HEK293 (cell line): ENCODE results near the gene PAPSS1.

Experiments
- CTCF ChIA-PET: fragments of 350-600 bp; formaldehyde crosslinking; extraction: SDS; loops from one replicate; lab custom pipeline; 2021; ENCODE audit warnings: antibody characterized with exemption; lab: Yijun Ruan, JAX
- POLR2A ChIA-PET: fragments of 300-600 bp; formaldehyde crosslinking; extraction: SDS; loops from one replicate; lab custom pipeline; 2020; ENCODE audit warnings: antibody characterized with exemption, inconsistent platforms; lab: Yijun Ruan, JAX
- H3K27ac ChIP-seq: fragments of 200-500 bp; sonication (Bioruptor generic); 2 replicates; pipeline ENCODE4 v1.5.1; 2014; ENCODE audit warnings: low read depth, low read length, control low read depth, inconsistent platforms; ENCODE audit errors: extremely low read depth
- H3K36me3 ChIP-seq, 2 experiments: fragments of 200-500 bp in 1 of 2; sonication (Bioruptor generic) in 1 of 2; 1 replicate in 1 of 2; 2 replicates in 1 of 2; pipeline ENCODE4 v1.5.1; 2014 to 2017; ENCODE audit warnings: inconsistent platforms in 2 of 2, low read length in 2 of 2; ENCODE audit not compliant: control insufficient read depth in 2 of 2, insufficient read depth in 1 of 2
- H3K4me1 ChIP-seq: fragments of 200-500 bp; sonication (Bioruptor generic); 2 replicates; pipeline ENCODE4 v1.5.1; 2014; ENCODE audit warnings: mild to moderate bottlenecking, low read length, inconsistent platforms; ENCODE audit not compliant: control insufficient read depth, insufficient read depth
- H3K4me3 ChIP-seq: 2 replicates; pipeline ENCODE4 v1.5.1; 2011; ENCODE audit warnings: low read depth, mild to moderate bottlenecking, control low read depth, low read length, moderate library complexity
- H3K9me3 ChIP-seq: fragments of 200-500 bp; sonication (Bioruptor generic); 2 replicates; pipeline ENCODE4 v1.5.1; 2014; ENCODE audit warnings: low read depth, low read length, inconsistent platforms; ENCODE audit not compliant: control insufficient read depth, insufficient read depth
- BCL11B ChIP-seq: fragments of 450-650 bp; formaldehyde crosslinking; IDR thresholded peaks from 2 replicates; pipeline ENCODE4 v1.5.1; 2016; ENCODE audit warnings: low read depth, missing biosample characterization, missing genetic modification characterization
- GFI1B ChIP-seq: fragments of 450-650 bp; formaldehyde crosslinking; IDR thresholded peaks from 2 replicates; pipeline ENCODE4 v1.5.1; 2016; ENCODE audit warnings: missing biosample characterization, missing genetic modification characterization
- GLIS1 ChIP-seq: fragments of 450-650 bp; formaldehyde crosslinking; IDR thresholded peaks from 2 replicates; pipeline ENCODE4 v1.5.1; 2016; ENCODE audit warnings: missing biosample characterization, missing genetic modification characterization
- HOXA7 ChIP-seq: sonication (generic); formaldehyde crosslinking; IDR thresholded peaks from 2 replicates; pipeline ENCODE4 v1.8.1; 2022; ENCODE audit warnings: missing genetic modification reagents, borderline replicate concordance
- HOXC10 ChIP-seq: sonication (generic); formaldehyde crosslinking; IDR thresholded peaks from 2 replicates; pipeline ENCODE4 v1.8.1; 2023; ENCODE audit warnings: mild to moderate bottlenecking, missing genetic modification reagents
- KLF1 ChIP-seq: fragments of 450-650 bp; formaldehyde crosslinking; IDR thresholded peaks from 2 replicates; pipeline ENCODE4 v1.5.1; 2016; ENCODE audit warnings: missing biosample characterization, missing genetic modification characterization
- KLF9 ChIP-seq: fragments of 450-650 bp; formaldehyde crosslinking; IDR thresholded peaks from 2 replicates; pipeline ENCODE4 v1.5.1; 2016; ENCODE audit warnings: missing biosample characterization, missing genetic modification characterization, low read depth
- OSR2 ChIP-seq: fragments of 450-650 bp; formaldehyde crosslinking; IDR thresholded peaks from 2 replicates; pipeline ENCODE4 v1.5.1; 2016; ENCODE audit warnings: missing biosample characterization, missing genetic modification characterization
- OVOL3 ChIP-seq: fragments of 450-650 bp; formaldehyde crosslinking; IDR thresholded peaks from 2 replicates; pipeline ENCODE4 v1.5.1; 2016; ENCODE audit warnings: missing biosample characterization, missing genetic modification characterization
- SCRT2 ChIP-seq: fragments of 450-650 bp; formaldehyde crosslinking; IDR thresholded peaks from 2 replicates; pipeline ENCODE4 v1.5.1; 2016; ENCODE audit warnings: missing biosample characterization, missing genetic modification characterization
- ZIC2 ChIP-seq: fragments of 450-650 bp; formaldehyde crosslinking; IDR thresholded peaks from 2 replicates; pipeline ENCODE4 v1.5.1; 2016; ENCODE audit warnings: missing biosample characterization, missing genetic modification characterization
- ZNF114 ChIP-seq: fragments of 450-650 bp; formaldehyde crosslinking; IDR thresholded peaks from 2 replicates; pipeline ENCODE4 v1.5.0; 2017; ENCODE audit warnings: missing biosample characterization, missing genetic modification characterization
- ZNF169 ChIP-seq: fragments of 450-650 bp; formaldehyde crosslinking; IDR thresholded peaks from 2 replicates; pipeline ENCODE4 v1.5.1; 2016; ENCODE audit warnings: missing biosample characterization, missing genetic modification characterization
- ZNF184 ChIP-seq: fragments of 450-650 bp; IDR thresholded peaks from 2 replicates; pipeline ENCODE4 v1.5.1; 2018; ENCODE audit warnings: missing biosample characterization, mild to moderate bottlenecking, missing genetic modification characterization
- ZNF202 ChIP-seq: fragments of 450-650 bp; formaldehyde crosslinking; IDR thresholded peaks from 2 replicates; pipeline ENCODE4 v1.5.1; 2016; ENCODE audit warnings: missing biosample characterization, missing genetic modification characterization, borderline replicate concordance
- ZNF214 ChIP-seq: fragments of 450-650 bp; formaldehyde crosslinking; IDR thresholded peaks from 2 replicates; pipeline ENCODE4 v1.5.1; 2017; ENCODE audit warnings: missing biosample characterization, mild to moderate bottlenecking, missing genetic modification characterization, borderline replicate concordance
- ZNF350 ChIP-seq: fragments of 450-650 bp; formaldehyde crosslinking; IDR thresholded peaks from 2 replicates; pipeline ENCODE4 v1.5.0; 2017; ENCODE audit warnings: missing biosample characterization, mild to moderate bottlenecking, missing genetic modification characterization
- ZNF354C ChIP-seq: fragments of 450-650 bp; formaldehyde crosslinking; IDR thresholded peaks from 2 replicates; pipeline ENCODE4 v1.5.1; 2016; ENCODE audit warnings: missing biosample characterization, missing genetic modification characterization, low read depth, borderline replicate concordance
- ZNF394 ChIP-seq: fragments of 450-650 bp; formaldehyde crosslinking; IDR thresholded peaks from 2 replicates; pipeline ENCODE4 v1.5.1; 2016; ENCODE audit warnings: missing biosample characterization, missing genetic modification characterization, mild to moderate bottlenecking, moderate library complexity, borderline replicate concordance
- ZNF433 ChIP-seq: fragments of 450-650 bp; formaldehyde crosslinking; IDR thresholded peaks from 2 replicates; pipeline ENCODE4 v1.5.1; 2016; ENCODE audit warnings: missing biosample characterization, missing genetic modification characterization, low read depth
- ZNF473 ChIP-seq: fragments of 450-650 bp; formaldehyde crosslinking; IDR thresholded peaks from 2 replicates; pipeline ENCODE4 v1.5.1; 2017; ENCODE audit warnings: missing biosample characterization, missing genetic modification characterization
- ZNF561 ChIP-seq: fragments of 450-650 bp; IDR thresholded peaks from 2 replicates; pipeline ENCODE4 v1.5.1; 2018; ENCODE audit warnings: missing biosample characterization, missing genetic modification characterization, borderline replicate concordance
- ZNF701 ChIP-seq: fragments of 450-650 bp; formaldehyde crosslinking; IDR thresholded peaks from 2 replicates; pipeline ENCODE4 v1.5.1; 2016; ENCODE audit warnings: missing biosample characterization, missing genetic modification characterization
- ZNF791 ChIP-seq: fragments of 450-650 bp; formaldehyde crosslinking; IDR thresholded peaks from 2 replicates; pipeline ENCODE4 v1.5.1; 2016; ENCODE audit warnings: missing biosample characterization, missing genetic modification characterization
- ZXDB ChIP-seq: fragments of 450-650 bp; formaldehyde crosslinking; IDR thresholded peaks from 2 replicates; pipeline ENCODE4 v1.5.1; 2016; ENCODE audit warnings: missing biosample characterization, missing genetic modification characterization
- TF ChIP-seq, protein P1 (sequence below): fragments of 450-650 bp; formaldehyde crosslinking; IDR thresholded peaks from 2 replicates; pipeline ENCODE4 v1.5.1; 2016; ENCODE audit warnings: missing biosample characterization, missing genetic modification characterization
- TF ChIP-seq, protein P2 (sequence below): fragments of 450-650 bp; formaldehyde crosslinking; optimal IDR thresholded peaks from 2 replicates; pipeline ENCODE3; 2016; ENCODE audit warnings: missing biosample characterization, mild to moderate bottlenecking, missing genetic modification characterization
- TF ChIP-seq, protein P3 (sequence below): fragments of 450-650 bp; formaldehyde crosslinking; IDR thresholded peaks from 2 replicates; pipeline ENCODE4 v1.5.1; 2017; ENCODE audit warnings: missing biosample characterization, missing genetic modification characterization
- TF ChIP-seq, protein P4 (sequence below): fragments of 450-650 bp; IDR thresholded peaks from 2 replicates; pipeline ENCODE4 v1.5.1; 2018; ENCODE audit warnings: missing biosample characterization, mild to moderate bottlenecking, missing genetic modification characterization

PAPSS1 gene

DNA sequence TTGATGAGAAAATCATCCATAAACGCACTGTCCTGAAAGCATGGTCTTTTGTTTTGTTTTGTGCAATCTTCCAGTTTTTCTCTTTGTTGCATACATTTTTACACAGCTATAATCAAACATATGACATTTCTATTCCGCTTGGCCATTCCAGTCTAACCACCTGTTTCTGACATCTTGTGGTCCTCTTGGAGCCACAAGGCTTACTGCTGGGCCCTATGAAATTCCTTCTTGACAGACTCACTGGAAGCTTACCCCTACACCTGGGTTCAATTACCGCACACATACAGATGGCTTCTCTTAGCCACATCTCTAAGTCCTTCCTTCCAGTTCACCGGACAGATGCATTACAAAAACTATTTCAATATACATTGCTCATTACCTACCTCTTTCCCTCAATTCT is 72.4 kb downstream of the PAPSS1 start:
- ChIA-PET POLR2A (no interaction called here), CTCF (no interaction called here)
- Histone ChIP-seq H3K9me3 (no peaks in the 10 kb centered on the region), H3K36me3 (peaks cover 0 to 25% of the 10 kb centered on the region in 2 experiments; a peak in 1 of 3 replicates), H3K4me3 (no peak overlapping the region), H3K27ac (no peak overlapping the region), H3K4me1 (no peaks in the 10 kb centered on the region)
- TF ChIP-seq ZNF791 (tag by site-specific recombination) (no peak), ZNF114 (tag by site-specific recombination) (no peak)

DNA sequence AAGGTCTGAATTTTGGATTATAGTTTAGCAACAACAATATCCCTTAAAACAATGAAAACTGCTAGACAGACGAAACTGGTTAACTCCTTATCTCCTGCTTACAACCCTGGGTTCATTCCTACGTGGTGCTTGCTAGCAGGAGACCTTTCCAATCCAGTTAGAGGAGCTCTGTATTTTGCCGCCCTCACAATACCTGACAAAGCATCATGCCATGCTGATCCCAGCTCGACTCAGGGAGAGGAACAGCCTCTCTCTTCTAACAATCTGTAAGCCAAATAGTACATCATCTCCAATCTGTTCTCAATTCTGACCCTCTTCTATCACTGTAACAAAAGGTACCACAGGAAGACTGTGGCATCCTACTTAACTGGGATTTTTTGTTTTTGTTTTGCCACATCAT is 74.4 kb downstream of the PAPSS1 start:
- H3K36me3 ChIP-seq: peaks cover 0 to 15% of the 10 kb centered on the region in 2 experiments; a peak in 1 of 3 replicates
- H3K4me1 ChIP-seq: no peaks in the 10 kb centered on the region
- POLR2A ChIA-PET: no interaction called here
- TF ChIP-seq, protein P1, sequence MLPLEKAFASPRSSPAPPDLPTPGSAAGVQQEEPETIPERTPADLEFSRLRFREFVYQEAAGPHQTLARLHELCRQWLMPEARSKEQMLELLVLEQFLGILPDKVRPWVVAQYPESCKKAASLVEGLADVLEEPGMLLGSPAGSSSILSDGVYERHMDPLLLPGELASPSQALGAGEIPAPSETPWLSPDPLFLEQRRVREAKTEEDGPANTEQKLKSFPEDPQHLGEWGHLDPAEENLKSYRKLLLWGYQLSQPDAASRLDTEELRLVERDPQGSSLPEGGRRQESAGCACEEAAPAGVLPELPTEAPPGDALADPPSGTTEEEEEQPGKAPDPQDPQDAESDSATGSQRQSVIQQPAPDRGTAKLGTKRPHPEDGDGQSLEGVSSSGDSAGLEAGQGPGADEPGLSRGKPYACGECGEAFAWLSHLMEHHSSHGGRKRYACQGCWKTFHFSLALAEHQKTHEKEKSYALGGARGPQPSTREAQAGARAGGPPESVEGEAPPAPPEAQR (tag by site-specific recombination): no peak
- no peak for TF ChIP-seq ZNF354C (tag by site-specific recombination)
- no peak for TF ChIP-seq ZNF184 (tag by site-specific recombination)
- no peak for TF ChIP-seq GFI1B (tag by site-specific recombination)
- TF ChIP-seq ZNF701 (tag by site-specific recombination): no peak
- no peak for TF ChIP-seq OVOL3 (tag by site-specific recombination)
- no peak for TF ChIP-seq KLF1 (tag by site-specific recombination)
- TF ChIP-seq KLF9: no peak
- no peak for TF ChIP-seq BCL11B (tag by site-specific recombination)
- no peak for TF ChIP-seq OSR2
- no peak for TF ChIP-seq HOXC10
- no peak for TF ChIP-seq ZIC2 (tag by site-specific recombination)
- no peak for TF ChIP-seq HOXA7 (CRISPR knock-in tag)
- TF ChIP-seq ZNF473 (tag by site-specific recombination): no peak
- no peak for TF ChIP-seq ZNF394
- TF ChIP-seq, protein P2, sequence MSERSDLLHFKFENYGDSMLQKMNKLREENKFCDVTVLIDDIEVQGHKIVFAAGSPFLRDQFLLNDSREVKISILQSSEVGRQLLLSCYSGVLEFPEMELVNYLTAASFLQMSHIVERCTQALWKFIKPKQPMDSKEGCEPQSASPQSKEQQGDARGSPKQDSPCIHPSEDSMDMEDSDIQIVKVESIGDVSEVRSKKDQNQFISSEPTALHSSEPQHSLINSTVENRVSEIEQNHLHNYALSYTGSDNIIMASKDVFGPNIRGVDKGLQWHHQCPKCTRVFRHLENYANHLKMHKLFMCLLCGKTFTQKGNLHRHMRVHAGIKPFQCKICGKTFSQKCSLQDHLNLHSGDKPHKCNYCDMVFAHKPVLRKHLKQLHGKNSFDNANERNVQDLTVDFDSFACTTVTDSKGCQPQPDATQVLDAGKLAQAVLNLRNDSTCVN (tag by site-specific recombination): no peak
- TF ChIP-seq ZNF169 (tag by site-specific recombination): no peak
- H3K4me3 ChIP-seq: no peak overlapping the region
- CTCF ChIA-PET: no interaction called here
- H3K27ac ChIP-seq: no peak overlapping the region
- H3K9me3 ChIP-seq: no peaks in the 10 kb centered on the region

DNA sequence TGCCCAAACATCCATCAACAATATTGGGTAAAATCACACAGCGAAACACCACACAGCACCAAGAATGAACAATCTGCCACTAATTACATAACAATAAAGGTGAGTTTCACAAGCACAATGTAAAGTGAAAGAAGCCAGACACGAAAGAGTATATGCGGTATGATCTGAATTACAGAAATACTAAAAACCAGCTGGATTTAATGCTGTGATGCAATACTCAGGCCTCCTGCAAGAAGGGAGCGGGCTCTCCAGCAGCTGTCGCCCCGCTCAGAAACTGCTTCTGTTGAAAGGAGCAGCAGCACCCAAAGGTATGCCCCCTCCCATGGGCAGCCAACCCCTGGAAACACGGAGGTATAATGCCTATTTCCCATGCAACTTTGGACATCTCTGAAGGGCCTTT is 77.0 kb downstream of the PAPSS1 start:
- Histone ChIP-seq H3K4me1 (no peaks in the 10 kb centered on the region), H3K4me3 (no peak overlapping the region), H3K27ac (no peak overlapping the region), H3K36me3 (peaks cover 0 to 15% of the 10 kb centered on the region in 2 experiments; a peak in 1 of 3 replicates), H3K9me3 (no peaks in the 10 kb centered on the region)
- ChIA-PET CTCF (no interaction called here), POLR2A (no interaction called here)
- TF ChIP-seq SCRT2 (tag by site-specific recombination) (no peak), ZXDB (tag by site-specific recombination) (no peak), ZNF561 (no peak), ZNF214 (tag by site-specific recombination) (no peak), ZNF202 (tag by site-specific recombination) (no peak), ZNF433 (tag by site-specific recombination) (no peak), ZNF350 (tag by site-specific recombination) (no peak), GLIS1 (tag by site-specific recombination) (no peak)
- TF ChIP-seq, protein P3, sequence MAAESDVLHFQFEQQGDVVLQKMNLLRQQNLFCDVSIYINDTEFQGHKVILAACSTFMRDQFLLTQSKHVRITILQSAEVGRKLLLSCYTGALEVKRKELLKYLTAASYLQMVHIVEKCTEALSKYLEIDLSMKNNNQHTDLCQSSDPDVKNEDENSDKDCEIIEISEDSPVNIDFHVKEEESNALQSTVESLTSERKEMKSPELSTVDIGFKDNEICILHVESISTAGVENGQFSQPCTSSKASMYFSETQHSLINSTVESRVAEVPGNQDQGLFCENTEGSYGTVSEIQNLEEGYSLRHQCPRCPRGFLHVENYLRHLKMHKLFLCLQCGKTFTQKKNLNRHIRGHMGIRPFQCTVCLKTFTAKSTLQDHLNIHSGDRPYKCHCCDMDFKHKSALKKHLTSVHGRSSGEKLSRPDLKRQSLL: no peak
- TF ChIP-seq, protein P4, sequence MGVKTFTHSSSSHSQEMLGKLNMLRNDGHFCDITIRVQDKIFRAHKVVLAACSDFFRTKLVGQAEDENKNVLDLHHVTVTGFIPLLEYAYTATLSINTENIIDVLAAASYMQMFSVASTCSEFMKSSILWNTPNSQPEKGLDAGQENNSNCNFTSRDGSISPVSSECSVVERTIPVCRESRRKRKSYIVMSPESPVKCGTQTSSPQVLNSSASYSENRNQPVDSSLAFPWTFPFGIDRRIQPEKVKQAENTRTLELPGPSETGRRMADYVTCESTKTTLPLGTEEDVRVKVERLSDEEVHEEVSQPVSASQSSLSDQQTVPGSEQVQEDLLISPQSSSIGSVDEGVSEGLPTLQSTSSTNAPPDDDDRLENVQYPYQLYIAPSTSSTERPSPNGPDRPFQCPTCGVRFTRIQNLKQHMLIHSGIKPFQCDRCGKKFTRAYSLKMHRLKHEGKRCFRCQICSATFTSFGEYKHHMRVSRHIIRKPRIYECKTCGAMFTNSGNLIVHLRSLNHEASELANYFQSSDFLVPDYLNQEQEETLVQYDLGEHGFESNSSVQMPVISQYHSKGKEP (tag by site-specific recombination): no peak
- TF ChIP-seq, protein P2 (tag by site-specific recombination): no peak
